ENCODE data around the gene USP48.
A peak's percentile ranks its signal among the peaks of the same experiment; 100 is the strongest.
"Not testable (repeated sequence)": the region's sequence is repeated elsewhere in the genome, so short reads cannot be mapped to it uniquely, and the experiment has no call there.

The USP48 gene, protein sequence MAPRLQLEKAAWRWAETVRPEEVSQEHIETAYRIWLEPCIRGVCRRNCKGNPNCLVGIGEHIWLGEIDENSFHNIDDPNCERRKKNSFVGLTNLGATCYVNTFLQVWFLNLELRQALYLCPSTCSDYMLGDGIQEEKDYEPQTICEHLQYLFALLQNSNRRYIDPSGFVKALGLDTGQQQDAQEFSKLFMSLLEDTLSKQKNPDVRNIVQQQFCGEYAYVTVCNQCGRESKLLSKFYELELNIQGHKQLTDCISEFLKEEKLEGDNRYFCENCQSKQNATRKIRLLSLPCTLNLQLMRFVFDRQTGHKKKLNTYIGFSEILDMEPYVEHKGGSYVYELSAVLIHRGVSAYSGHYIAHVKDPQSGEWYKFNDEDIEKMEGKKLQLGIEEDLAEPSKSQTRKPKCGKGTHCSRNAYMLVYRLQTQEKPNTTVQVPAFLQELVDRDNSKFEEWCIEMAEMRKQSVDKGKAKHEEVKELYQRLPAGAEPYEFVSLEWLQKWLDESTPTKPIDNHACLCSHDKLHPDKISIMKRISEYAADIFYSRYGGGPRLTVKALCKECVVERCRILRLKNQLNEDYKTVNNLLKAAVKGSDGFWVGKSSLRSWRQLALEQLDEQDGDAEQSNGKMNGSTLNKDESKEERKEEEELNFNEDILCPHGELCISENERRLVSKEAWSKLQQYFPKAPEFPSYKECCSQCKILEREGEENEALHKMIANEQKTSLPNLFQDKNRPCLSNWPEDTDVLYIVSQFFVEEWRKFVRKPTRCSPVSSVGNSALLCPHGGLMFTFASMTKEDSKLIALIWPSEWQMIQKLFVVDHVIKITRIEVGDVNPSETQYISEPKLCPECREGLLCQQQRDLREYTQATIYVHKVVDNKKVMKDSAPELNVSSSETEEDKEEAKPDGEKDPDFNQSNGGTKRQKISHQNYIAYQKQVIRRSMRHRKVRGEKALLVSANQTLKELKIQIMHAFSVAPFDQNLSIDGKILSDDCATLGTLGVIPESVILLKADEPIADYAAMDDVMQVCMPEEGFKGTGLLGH

DNA sequence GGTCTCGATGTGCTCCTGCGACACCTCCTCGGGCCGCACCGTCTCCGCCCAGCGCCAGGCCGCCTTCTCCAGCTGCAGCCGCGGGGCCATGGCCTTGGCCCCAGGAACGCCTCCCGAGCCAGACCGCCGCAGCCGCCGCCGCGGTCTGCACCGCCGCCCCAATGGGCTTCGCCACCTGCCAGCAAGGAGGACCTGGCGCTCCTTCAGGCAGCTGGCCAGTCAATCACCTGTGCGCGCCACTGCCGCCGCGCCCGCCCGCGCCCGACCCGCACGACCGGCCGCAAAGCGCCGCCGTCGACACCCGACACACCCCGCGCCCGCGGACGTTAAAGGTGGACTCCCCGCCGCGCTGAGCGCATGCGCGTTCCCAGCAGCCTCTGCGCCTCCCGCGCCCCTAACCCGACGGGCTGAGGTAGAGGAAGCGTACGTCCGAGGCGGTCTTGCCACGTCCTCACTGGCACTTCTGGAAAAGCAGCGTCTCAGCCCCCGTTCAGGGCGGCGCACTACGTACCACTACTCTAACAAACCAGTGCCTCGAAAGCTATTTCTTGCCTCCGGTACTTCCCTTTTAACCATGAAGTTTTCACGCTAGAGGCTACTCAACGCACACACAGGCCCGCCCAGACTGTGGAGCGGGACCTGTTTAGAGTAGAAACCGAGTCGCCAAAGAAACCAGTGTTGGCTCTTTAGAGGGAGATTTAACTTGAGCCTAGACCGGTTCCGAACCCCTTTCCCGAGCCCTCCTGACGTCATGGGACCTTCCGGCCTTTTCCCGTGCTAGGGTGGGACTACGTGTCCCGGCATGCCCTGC, at the start of gene USP48:
TSS of gene USP48 (minus strand) at position 282 of the 811 bp plus-strand sequence. CDS start at position 90, 192 bp downstream.
- peak; percentile 95 for DNase-seq

DNA sequence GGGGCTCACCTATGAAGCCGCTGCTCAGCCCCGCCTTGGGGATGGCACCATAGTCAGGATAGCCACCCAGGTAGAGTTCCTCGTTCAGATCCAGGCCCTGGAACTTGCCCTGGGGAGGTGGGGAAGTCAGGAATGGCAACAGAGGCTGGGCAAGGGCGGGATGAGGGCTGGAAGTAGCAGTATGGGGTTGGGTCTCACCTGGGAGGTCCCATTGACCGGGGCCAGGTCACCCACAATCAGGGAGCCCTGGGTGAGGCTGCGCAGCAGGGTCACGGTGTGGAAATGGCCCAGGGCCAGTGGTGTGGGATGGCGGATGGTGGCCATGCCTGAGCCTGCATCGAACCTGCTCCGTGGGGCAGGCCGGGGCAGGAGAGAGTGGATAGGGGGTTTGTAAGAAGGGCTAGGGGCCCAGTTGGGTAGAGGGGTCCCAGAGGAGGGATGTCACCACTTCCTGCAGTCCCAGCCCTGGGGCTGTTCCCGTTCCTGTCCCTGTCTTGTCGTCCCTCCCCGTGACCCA, 48.6 kb upstream of the USP48 start:
- DNase-seq = no peak

DNA sequence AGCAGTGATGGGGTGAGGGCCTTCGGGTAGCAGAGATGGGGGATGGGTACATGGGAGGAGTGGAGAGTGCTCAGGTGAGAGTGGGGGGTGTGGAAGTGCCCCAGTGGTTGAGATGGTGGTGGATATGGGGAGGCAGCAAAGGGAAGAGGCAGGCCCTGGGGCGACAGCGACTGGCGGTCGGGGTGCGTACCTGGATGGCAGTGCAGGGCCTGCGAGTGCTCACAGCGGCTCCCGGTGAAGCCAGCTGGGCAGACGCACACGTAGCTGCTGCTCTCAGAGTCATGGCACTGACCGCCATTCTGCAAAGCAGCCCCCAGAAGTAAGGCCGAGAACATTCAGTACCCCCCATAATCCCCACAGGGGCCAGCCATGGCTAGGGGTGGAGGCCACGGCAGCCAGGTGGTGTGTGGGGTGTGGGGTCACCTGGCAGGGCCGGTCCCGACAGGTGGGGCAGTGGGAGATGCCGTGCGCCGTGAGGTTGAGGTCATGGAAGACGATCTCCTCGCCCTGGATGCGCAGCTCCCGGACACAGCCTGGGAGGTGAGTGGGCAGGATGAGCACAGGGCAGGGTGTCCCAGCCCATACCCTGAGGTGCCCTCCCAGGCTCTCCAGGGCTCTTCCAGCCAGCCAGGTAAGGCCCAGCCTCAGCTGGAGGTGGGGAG, 48.0 kb upstream of the USP48 start:
- no peak for DNase-seq

DNA sequence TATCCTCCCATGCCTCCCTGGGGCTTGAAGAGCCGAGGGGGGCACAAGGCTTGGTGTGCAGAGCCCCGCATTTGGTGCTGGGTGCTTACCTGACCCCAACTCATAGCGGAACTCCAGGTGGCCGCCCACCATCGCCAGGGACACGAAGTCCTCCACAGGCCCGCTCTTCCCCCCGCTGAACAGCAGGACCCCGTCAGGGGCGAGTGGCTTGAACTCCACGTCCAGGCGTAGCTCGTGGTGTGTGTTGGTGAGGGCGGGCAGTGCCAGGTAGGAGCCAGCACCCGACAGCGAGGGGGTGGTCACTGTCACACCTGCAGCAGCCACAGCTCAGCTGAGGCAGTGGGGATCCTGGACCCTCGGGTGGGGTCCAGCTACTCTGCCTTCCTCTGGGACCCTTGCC, 46.3 kb upstream of the USP48 start:
- DNase-seq = no peak

DNA sequence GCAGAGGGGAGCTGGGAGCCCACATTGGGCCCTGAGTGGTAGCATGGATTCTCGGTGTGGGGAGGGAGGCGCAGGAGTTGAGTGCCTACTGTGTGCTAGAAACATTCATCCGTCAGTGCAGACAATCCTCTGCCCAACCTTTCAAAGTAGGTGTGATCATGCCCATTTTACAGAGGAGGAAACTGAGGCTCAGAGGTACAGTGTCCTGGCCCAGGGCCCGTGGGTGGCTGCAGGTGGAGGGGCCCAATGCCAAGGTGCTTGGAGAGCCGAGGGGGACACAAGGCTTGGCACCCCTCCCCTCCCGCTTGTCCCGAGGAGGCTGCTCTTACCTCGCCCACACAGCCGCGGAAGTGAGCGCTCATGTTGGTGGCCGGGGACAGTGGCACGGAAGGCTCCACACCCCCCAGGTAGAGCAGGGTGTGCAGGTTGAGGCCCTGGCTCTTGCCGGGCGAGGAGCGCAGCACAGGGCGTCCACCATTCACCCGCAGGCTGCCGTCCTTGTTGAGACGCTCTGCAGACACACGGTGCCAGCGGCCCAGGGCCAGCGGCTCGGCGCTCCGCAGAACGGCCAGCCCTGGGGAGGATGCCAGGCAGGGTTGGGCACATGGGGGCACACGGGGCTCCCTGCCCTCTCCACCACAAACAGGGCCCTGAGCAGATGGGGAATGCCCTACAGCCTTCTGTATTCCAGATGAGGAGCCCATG, 45.7 kb upstream of the USP48 start:
- no peak for DNase-seq

DNA sequence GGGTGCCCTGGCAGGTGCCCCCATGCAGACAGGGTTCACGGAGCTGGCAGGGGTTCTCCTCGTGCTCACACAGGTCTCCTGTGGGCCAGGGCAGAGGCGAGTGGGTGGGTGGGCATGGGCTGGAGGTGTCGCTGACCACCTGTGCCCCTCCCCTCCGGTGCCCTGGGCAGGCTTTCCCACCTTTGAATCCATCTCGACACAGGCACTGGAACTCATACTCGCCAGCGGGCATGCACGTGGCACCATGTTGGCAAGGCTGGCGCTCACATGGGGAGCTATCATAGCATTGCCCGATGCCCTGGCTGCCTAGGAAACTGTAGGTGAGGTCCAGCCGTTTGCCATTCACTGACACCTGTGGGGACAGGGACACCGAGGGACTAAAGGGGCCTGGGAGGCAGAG, 45.1 kb upstream of the USP48 start:
- no peak for DNase-seq

DNA sequence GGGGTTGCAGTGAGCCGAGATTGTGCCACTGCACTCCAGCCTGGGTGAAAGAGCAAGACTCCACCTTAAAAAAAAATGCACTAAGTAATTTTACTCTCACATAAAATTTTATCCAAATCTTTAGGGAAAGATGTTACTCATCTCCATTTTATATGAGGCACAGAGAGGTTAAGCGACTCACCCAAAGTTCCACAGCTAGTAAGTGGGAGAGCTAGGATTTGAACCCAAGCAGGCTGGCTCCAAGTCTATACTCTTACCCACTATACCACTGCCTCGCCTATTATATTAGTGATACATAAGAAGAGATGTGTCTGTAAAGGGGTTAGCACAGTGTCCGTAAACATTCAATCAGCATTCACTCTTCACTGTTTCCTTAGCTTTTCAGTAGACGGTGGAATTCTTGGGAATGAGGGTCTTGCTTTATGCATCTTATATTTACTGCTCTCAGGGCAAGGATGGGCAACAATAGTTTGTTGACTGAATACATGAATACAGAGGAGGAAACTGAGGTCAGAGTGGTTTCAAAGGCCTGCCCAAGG, 44.3 kb upstream of the USP48 start:
- DNase-seq = no peak

DNA sequence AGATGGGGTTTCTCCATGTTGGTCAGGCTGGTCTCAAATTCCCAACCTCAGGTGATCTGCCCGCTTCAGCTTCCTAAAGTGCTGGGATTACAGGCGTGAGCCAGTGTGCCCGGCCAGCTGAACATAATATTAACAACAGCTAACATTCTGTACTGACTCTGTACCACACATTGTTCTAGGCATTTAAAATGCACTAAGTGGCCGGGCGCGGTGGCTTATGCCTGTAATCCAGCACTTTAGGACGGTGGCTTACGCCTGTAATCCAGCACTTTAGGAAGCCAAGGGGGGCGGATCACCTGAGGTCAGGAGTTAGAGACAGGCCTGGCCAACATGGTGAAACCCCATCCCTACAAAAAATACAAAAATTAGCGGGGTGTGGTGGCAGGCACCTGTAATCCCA, 43.7 kb upstream of the USP48 start:
- DNase-seq = not testable (repeated sequence)

DNA sequence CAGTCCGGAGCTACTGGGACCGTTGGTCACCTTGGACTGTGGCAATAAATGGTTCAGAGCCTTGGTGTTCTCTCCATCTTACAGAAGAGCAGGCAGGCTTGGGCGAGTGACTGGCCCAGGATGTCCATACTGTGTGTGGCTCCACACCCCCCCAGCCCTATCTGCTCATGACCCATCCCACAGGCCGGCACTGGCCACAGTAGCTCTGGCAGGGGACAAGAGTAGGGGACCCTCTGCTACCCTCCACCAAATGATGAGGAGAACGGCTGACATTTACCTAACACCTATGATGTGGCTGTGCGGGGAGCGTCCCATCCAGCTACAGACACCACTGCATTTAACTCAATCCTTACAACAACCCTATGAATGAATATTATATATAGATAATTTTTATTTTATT, 42.4 kb upstream of the USP48 start:
- DNase-seq = no peak

DNA sequence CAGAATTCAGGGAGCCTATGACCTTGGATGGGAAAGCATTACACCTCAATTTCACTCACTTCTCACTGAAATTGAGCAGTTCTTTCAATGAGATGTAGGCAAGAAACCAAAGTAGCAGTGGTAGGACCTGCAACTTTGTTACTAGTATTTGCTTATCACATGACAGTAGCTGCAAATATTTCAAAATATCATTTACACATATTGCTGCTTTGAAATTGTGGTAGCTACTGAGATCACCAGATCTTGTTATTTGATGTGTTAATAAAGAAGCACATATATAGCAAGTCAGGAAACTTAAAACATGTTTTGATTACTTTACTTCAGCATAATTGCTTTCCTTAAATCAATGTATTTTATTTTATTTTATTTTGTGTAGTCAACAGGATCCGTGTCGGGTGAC, 42.0 kb upstream of the USP48 start:
- DNase-seq = no peak

DNA sequence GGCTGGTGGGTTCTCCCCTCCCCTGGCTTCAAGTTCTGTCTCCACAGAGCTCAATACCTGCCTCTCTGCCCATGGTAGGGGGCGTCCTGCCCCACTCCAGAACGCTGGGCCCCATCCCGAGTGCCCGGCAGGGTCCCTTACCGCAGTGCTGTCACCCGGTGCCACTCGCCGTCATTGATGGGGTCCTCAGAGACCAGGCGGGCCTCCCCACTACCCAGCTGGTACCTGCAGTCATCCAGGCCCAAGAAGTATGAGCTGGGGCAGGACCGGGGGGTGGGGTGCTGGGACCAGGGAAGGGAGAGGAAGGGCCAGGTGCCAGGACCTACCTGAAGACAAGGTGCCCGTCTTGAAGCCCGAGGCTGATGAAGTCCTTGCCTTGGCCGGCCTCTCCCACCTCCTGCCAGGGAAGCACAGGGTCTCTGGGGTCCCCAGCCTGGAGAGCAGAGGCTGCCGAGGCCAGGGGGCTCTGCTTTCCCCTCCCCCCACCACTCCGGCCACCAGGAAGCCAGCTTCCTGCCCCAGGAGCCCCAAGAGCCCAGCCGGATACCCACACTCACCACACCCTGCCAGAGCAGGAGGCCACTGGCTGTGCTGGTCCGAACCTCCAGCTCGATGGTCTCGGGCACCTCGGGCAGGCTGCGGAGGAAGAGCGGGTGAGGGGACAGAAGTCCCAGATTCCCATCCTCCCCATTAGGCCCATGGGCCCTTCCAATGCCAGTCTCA, 41.2 kb upstream of the USP48 start:
- DNase-seq = no peak

DNA sequence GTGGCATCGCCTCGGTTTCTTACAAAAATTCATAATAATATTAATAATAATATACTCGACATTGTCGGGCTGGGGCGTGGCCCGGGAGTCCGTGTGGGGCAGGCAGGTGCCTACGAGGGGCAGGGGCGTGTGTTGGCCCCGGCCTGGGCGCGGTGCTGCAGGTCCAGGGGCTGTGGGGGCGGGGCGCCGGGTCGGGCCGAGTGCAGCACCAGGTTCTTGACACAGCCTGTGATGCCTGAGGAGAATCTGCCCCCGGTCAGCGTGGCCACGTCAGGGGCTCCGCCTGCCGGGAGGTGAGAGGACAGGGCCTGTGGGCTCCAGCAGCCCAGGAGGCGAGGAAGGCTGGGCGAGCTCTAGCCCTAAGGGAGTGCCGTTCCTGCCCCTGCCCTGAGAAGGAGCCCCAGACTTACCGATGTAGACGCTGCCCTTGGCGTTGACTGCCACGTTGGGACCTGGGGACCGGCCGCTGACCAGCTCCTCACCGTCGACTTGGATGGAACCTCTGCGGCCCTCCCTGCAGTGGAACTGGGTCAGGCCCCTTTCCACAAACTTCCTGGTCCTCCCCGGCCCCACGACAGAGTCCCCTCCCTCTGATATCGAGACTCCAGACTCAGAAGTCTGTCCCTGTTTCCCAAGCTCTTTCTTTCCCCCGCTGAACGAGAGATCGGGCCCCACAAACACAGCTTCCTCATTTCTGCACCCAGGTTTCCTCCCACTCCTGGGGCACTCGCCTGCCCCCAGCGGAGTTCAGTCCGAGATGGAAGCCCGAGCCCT, 40.4 kb upstream of the USP48 start:
- DNase-seq = no peak

DNA sequence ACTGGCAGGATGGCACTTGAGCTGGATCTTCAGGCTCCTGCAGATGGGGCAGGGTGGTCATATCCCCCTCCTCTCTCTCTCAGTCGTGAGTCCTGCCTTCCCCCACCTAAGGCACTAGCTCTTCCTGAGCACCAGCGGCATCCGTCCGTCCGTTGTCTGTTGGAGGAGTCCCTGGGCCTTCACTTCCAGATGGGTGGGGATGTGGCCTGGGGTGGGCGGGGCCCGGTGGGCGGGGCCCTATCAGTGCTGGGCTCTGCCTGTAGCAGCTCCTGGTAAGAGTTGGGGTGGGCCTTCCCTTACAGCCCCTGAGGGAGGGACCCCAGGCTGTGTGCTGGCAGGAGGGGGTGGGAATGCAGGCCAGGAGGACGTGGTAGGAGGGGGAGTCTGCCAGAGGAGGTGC, 39.4 kb upstream of the USP48 start:
- no peak for DNase-seq

DNA sequence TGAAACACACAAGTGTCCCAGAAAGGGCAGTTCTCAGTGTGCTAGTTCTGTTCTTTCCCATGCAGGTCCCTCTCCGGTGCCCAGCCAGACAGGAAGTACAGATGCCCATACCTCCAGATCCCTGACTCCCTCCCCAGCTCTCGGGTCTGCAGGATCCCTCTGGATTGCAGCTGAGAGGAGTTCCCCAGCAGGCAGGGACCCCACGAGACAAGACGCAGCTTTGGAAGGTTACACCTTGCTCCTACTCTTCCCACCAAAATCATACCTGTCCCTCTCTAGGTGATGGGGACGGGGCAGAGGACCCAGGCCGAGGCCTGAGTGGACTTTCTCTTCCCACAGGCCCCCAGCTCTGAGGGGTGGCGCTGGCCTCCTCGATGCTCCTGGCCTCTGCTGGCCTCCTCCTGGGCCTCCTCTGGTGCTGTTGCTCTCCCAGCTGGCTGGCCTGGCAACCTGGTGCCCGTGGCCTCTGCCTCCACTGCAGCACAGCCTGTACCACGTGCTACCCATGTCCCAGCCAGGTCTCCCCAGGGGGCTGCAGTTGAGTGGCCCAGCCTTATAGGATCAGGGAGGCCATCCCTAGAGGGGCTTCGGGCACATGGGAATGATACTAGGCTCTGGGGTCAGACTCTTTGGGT, 38.6 kb upstream of the USP48 start:
- DNase-seq = no peak

DNA sequence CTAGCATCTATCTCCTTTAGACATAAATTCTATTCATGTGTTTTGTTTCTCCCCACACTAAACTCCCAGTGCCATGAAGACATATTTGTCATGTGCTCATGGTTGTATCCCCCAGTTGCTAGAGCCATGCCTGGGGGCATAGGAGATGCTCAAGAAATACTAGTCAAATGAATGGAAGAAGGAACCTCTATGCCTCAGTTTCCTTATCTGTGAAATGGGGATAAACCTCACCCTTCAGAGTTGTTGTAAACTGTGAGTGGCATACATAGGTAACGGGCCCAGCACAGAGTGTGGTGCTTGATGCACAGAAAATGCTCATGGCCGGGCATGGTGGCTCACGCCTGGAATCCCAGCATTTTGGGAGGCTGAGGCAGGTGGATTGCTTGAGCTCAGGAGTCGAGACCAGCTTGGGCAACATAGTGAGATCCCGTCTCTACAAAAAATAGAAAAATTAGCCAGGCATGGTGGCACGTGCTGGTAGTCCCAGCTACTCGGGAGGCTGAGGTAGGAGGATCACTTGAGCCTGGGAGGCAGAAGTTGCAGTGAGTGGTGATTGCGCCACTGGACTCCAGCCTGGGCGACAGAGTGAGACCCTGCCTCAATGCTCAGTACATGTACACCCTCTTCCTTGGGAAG, 37.8 kb upstream of the USP48 start:
- no peak for DNase-seq

DNA sequence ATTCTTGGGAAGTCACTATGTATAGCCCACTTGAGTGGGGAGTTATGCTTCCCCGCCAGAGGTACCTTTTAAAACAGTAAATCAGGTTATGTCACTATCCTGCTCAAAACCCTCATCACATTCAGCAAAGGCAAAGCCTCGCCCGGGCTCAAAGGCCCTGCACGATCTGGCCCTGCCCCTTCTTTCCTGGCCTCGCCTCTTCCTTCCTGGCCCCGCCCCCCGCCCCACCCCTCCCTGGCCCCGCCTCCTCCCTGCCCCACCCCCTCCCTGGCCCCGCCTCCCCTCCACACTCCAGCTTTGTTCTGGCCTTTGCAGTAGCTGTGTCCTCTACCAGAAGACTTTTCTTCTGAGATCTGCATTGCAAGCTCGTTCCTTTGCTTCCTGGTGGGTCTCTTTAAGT, 35.7 kb upstream of the USP48 start:
- DNase-seq = peak; percentile 13

DNA sequence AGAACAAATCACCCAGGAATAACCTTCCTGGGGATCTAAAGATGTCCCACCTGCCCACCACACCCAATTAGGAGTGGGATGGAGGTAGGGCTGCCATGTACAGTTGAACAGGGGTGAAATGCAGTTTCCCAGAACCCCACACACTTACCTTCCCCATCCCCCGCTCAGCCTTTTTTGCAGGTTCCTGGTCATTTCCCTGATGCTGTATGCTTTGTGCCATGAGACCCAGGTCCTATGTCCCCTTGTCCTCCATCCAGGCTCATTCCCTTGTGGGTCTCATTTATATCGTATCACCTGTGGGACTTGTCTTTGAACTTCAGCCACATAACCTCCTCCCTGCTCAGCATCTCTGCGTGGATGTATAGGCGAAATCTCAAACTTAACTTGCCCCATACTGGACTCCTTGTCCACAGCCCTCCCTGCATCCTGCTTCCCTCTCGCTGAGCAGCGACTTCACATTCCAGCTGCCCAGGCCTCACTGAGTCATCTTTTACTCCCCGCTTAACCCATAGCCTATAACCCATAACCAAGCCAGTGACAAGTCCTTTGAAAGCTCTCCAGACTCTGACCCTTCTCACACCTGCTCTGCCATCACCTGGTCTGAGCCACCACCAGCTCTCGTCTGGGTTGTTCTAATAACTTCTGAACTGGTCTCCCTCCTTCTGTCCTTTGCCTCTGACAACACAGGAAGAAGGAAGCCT, 33.8 kb upstream of the USP48 start:
- DNase-seq = no peak
